Nephron (organoid): ENCODE results near the gene SLC16A7.

Source experiments
- H3K27ac Mint-ChIP-seq, 3 experiments: 2 replicates each; pipeline ENCODE4 v1.8.0; 2020; ENCODE audit warnings: mixed read lengths in 3 of 3, mild to moderate bottlenecking in 2 of 3, moderate library complexity in 1 of 3
- H3K27me3 Mint-ChIP-seq: 2 replicates; pipeline ENCODE4 v1.8.0; 2021; ENCODE audit warnings: low read depth, mild to moderate bottlenecking, moderate library complexity, mixed read lengths
- H3K36me3 Mint-ChIP-seq: 2 replicates; pipeline ENCODE4 v1.8.0; 2020; ENCODE audit warnings: low read depth, mixed read lengths
- H3K4me1 Mint-ChIP-seq: 2 replicates; pipeline ENCODE4 v1.8.0; 2020; ENCODE audit warnings: mixed read lengths
- H3K4me3 Mint-ChIP-seq, 3 experiments: 2 replicates each; pipeline ENCODE4 v1.8.0; 2020; ENCODE audit warnings: mild to moderate bottlenecking in 3 of 3, mixed read lengths in 3 of 3, moderate library complexity in 2 of 3
- H3K9me3 Mint-ChIP-seq: 2 replicates; pipeline ENCODE4 v1.8.0; 2020; ENCODE audit warnings: mixed read lengths
- CTCF ChIP-seq, 3 experiments: fragments of 200-600 bp; sonication (generic); IDR thresholded peaks; one replicate each; pipeline ENCODE4 v1.5.0; 2021; ENCODE audit warnings: antibody characterized with exemption in 3 of 3; ENCODE audit not compliant: unreplicated experiment in 3 of 3

Gene SLC16A7

DNA sequence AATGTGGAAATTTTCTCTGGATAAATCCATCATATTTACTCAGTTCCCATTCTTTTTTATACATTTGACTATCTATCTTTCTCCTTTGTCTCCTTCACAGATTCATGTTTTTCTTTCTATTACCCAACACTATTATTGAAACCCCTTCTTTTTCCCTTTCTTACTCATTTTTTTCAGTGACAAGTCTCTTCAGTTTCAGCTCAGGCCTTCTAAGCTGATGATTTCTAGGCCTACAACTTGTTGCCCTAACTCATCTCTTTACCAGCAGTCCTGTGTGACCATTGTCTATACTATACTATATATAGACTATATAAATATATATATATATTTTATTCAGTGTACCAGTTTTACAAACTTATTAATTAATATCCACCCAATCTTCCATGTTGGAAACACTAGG, 31.8 kb downstream of the SLC16A7 start:
- Mint-ChIP-seq H3K27me3 (no peaks in the 10 kb centered on the region), H3K4me1 (no peaks in the 10 kb centered on the region), H3K9me3 (no peaks in the 10 kb centered on the region), H3K27ac (peak overlapping the region in 1 of 3 experiments; percentile 24), H3K36me3 (no peaks in the 10 kb centered on the region), H3K4me3 (no peak overlapping the region)
- TF ChIP-seq CTCF (IDR thresholded peaks at IDR 0.05; ENCODE audit: unreplicated experiment in 3 of 3), result no peak

DNA sequence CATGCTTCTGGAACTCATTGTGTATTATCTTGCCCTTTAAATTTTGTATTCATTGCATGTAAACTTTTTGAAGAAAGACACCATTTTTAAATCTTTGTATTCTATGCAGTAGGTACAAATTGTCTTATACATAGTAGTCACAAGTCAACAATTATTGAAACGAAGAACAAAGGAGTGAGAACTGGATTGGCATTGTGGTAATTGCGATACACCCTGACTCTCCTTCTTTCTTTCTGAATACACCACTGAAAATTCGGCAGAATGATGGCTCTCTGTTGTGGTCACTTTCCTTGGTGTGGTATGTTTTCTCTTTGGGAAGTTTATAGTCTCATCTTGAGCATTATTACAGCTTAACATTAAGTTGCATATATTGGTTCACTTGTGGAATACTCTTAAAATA, 34.1 kb downstream of the SLC16A7 start:
- Mint-ChIP-seq H3K4me3 (no peak overlapping the region), H3K9me3 (no peaks in the 10 kb centered on the region), H3K4me1 (no peaks in the 10 kb centered on the region), H3K27me3 (no peaks in the 10 kb centered on the region), H3K27ac (no peak overlapping the region), H3K36me3 (no peaks in the 10 kb centered on the region)
- TF ChIP-seq CTCF (IDR thresholded peaks at IDR 0.05; ENCODE audit: unreplicated experiment in 3 of 3), result no peak

DNA sequence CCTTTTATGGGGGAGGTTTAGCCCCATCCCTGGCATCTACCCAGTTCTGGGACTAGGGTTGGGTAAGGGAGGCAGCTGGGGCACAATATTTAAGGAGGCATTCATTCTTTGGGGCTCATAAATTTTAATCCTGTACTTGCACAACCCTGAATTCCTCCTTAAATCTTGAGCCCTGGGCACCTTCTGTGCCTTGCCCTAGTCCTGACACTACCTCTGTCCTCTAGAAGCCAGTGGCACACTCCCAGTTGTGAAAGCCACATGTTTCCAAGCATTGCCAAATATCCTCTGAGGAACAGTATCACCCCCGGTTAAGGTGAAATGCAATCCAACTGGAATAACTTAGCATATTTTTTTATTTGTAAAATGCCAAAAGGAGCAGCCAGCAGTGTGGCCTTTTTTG, 36.6 kb downstream of the SLC16A7 start:
- H3K4me1 Mint-ChIP-seq, result no peaks in the 10 kb centered on the region

DNA sequence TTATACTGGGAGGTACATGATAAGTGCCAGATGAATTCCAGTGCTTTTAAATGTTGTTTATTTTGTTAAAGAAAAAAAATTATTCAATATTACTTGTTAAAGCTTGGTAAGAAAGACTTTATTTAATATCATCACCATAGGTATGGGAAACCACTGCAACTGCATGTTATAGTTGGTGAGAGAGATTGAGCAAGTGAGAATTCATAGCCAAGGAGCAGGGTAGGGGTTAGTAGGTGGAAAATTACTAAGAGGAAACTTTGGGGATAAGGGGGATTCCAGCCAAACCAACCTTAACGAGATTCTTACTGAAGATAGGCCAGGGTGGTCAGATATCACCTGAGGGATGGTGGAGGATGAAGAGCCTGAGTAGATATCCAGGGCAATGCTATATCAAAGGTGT, 38.4 kb downstream of the SLC16A7 start:
- Mint-ChIP-seq H3K4me1 (no peaks in the 10 kb centered on the region), H3K4me3 (no peak overlapping the region), H3K27ac (no peak overlapping the region), H3K27me3 (no peaks in the 10 kb centered on the region), H3K9me3 (no peaks in the 10 kb centered on the region), H3K36me3 (no peaks in the 10 kb centered on the region)
- TF ChIP-seq CTCF (IDR thresholded peaks at IDR 0.05; ENCODE audit: unreplicated experiment in 3 of 3), result no peak

More for the DNA sequence above, 36.6 kb downstream of the SLC16A7 start:
- H3K36me3 Mint-ChIP-seq, result no peaks in the 10 kb centered on the region
- no peaks in the 10 kb centered on the region for H3K27me3 Mint-ChIP-seq
- no peak overlapping the region for H3K27ac Mint-ChIP-seq
- TF ChIP-seq CTCF (IDR thresholded peaks at IDR 0.05; ENCODE audit: unreplicated experiment in 3 of 3), result no peak
- H3K9me3 Mint-ChIP-seq, result no peaks in the 10 kb centered on the region
- H3K4me3 Mint-ChIP-seq, result no peak overlapping the region

- TF ChIP-seq CTCF (IDR thresholded peaks at IDR 0.05; ENCODE audit: unreplicated experiment in 3 of 3), result no peak
- Mint-ChIP-seq H3K4me1 (no peaks in the 10 kb centered on the region), H3K9me3 (no peaks in the 10 kb centered on the region), H3K27me3 (no peaks in the 10 kb centered on the region), H3K27ac (no peak overlapping the region), H3K36me3 (no peaks in the 10 kb centered on the region), H3K4me3 (no peak overlapping the region)
Observed at GRCh38 chr12:59636945-59637691, 41.3 kb downstream of the SLC16A7 start.

DNA sequence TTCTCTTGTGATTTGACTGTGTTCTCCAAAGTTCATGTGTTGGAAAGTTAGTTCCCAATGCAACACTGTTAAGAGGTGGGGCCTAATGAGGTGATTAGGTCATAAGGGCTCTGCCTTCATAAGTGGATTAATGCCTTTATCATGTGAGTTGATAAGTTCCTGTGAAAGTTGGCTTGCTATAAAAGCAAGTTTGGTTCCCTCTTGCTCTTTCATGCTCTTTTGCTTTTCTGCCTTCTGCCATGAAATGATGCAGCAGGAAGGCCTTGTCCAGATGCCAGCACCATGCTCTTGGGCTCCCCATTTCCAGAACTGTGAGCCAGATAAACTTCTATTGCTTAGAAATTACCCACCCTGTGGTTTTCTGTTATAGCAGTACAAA, 41.9 kb downstream of the SLC16A7 start:
- H3K27ac Mint-ChIP-seq, result no peak overlapping the region
- no peaks in the 10 kb centered on the region for H3K36me3 Mint-ChIP-seq
- no peak overlapping the region for H3K4me3 Mint-ChIP-seq
- no peaks in the 10 kb centered on the region for H3K4me1 Mint-ChIP-seq
- H3K9me3 Mint-ChIP-seq, result no peaks in the 10 kb centered on the region
- TF ChIP-seq CTCF (IDR thresholded peaks at IDR 0.05; ENCODE audit: unreplicated experiment in 3 of 3), result no peak
- no peaks in the 10 kb centered on the region for H3K27me3 Mint-ChIP-seq
